ENCODE data around the gene C19orf73. TPM values are rescaled to one million over a fixed set of nuclear protein-coding genes. Genes with fewer than 3 reads are reported as not detected.
A peak's percentile ranks its signal among the peaks of the same experiment; 100 is the strongest.

C19orf73 gene
- total RNA-seq, 1 donor from 2014 or later, result 1.1 TPM

GRCh38 chr19:49155005-49155819 lies 36.3 kb upstream of the C19orf73 start, which contains the start of gene HRC:
TSS of gene HRC (minus strand) at chr19:49155396. CDS start at chr19:49155237, 159 bp downstream.
- Mint-ChIP-seq H3K36me3 (ENCODE audit: low read depth) (peaks cover 5% of the 10 kb centered on the region), H3K4me3 (ENCODE audit: unreplicated experiment) (no peak within 1 kb of the TSS), H3K27me3 (ENCODE audit: low read depth) (peaks cover 3% of the 10 kb centered on the region), H3K4me1 (ENCODE audit: low read depth) (peaks cover 24% of the 10 kb centered on the region), H3K9me3 (ENCODE audit: low read depth) (peaks cover 3% of the 10 kb centered on the region), H3K27ac (ENCODE audit: unreplicated experiment) (no peak within 1 kb of the TSS)
- no peak for DNase-seq (ENCODE audit: low spot score)
- TF ChIP-seq CTCF (IDR thresholded peaks at IDR 0.05), result no peak

- H3K27ac Mint-ChIP-seq (ENCODE audit: unreplicated experiment), result no peak overlapping the region
- no peak overlapping the region for H3K4me3 Mint-ChIP-seq (ENCODE audit: unreplicated experiment)
- peaks cover 1% of the 10 kb centered on the region for H3K36me3 Mint-ChIP-seq (ENCODE audit: low read depth)
- peaks cover 20% of the 10 kb centered on the region for H3K4me1 Mint-ChIP-seq (ENCODE audit: low read depth)
- peaks cover 3% of the 10 kb centered on the region for H3K9me3 Mint-ChIP-seq (ENCODE audit: low read depth)
- peaks cover 3% of the 10 kb centered on the region for H3K27me3 Mint-ChIP-seq (ENCODE audit: low read depth)
- DNase-seq (ENCODE audit: low spot score), result no peak
- no peak for TF ChIP-seq CTCF (IDR thresholded peaks at IDR 0.05)
Observed at GRCh38 chr19:49154279-49154678, 35.3 kb upstream of the C19orf73 start.

- H3K27me3 Mint-ChIP-seq (ENCODE audit: low read depth), result peaks cover 3% of the 10 kb centered on the region
- H3K27ac Mint-ChIP-seq (ENCODE audit: unreplicated experiment), result no peak overlapping the region
- peaks cover 3% of the 10 kb centered on the region for H3K9me3 Mint-ChIP-seq (ENCODE audit: low read depth)
- H3K36me3 Mint-ChIP-seq (ENCODE audit: low read depth), result peaks cover 1% of the 10 kb centered on the region
- H3K4me1 Mint-ChIP-seq (ENCODE audit: low read depth), result peaks cover 23% of the 10 kb centered on the region
- no peak overlapping the region for H3K4me3 Mint-ChIP-seq (ENCODE audit: unreplicated experiment)
- no peak for TF ChIP-seq CTCF (IDR thresholded peaks at IDR 0.05)
- no peak for DNase-seq (ENCODE audit: low spot score)
Observed at GRCh38 chr19:49153167-49153809, 34.3 kb upstream of the C19orf73 start.

GRCh38 chr19:49152119-49152550 lies 33.2 kb upstream of the C19orf73 start:
- Mint-ChIP-seq H3K9me3 (ENCODE audit: low read depth) (peaks cover 3% of the 10 kb centered on the region), H3K4me1 (ENCODE audit: low read depth) (peaks cover 18% of the 10 kb centered on the region), H3K27ac (ENCODE audit: unreplicated experiment) (no peak overlapping the region), H3K27me3 (ENCODE audit: low read depth) (peaks cover 3% of the 10 kb centered on the region), H3K36me3 (ENCODE audit: low read depth) (peaks cover 1% of the 10 kb centered on the region), H3K4me3 (ENCODE audit: unreplicated experiment) (no peak overlapping the region)
- no peak for DNase-seq (ENCODE audit: low spot score)
- no peak for TF ChIP-seq CTCF (IDR thresholded peaks at IDR 0.05)

GRCh38 chr19:49151267-49152118 lies 32.5 kb upstream of the C19orf73 start:
- Mint-ChIP-seq H3K9me3 (ENCODE audit: low read depth) (peaks cover 3% of the 10 kb centered on the region), H3K4me1 (ENCODE audit: low read depth) (peaks cover 18% of the 10 kb centered on the region), H3K4me3 (ENCODE audit: unreplicated experiment) (peak overlapping the region; percentile 91), H3K36me3 (ENCODE audit: low read depth) (peaks cover 1% of the 10 kb centered on the region), H3K27me3 (ENCODE audit: low read depth) (peaks cover 3% of the 10 kb centered on the region), H3K27ac (ENCODE audit: unreplicated experiment) (no peak overlapping the region)
- no peak for TF ChIP-seq CTCF (IDR thresholded peaks at IDR 0.05)
- DNase-seq (ENCODE audit: low spot score), result no peak

Data from chondrocyte (in vitro differentiated cells).